Measurements from ENCODE around the gene DHX35.
"Not testable (repeated sequence)": the region's sequence is repeated elsewhere in the genome, so short reads cannot be mapped to it uniquely, and the experiment has no call there.

DHX35 gene

DNA sequence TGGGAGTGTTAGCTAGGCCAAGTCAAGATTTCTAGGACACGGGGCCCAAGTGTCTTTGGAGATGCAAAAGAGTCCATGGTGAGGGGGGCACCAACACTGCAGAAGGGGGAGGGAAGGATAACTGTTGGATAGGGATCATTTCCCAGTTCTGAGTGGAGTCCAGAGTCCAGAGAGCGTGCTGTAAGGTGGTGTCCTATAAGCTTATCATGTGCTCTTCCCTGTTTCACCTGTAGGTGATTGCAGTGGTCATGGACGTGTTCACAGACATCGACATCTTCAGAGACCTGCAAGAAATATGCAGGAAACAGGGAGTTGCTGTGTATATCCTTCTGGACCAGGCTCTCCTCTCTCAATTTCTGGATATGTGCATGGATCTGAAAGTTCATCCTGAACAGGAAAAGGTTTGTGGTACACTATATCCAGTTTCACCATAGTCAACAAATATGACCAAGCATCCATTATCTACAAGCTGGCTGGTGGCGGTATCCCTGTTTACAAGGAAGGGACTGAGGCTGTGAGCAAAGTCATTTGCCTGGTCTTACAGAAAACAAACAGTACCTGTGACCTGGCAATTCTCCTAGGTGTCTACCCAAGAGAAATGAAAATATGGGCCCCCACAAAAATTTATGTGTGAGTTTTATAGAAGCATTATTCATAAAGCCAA, 20.3 kb upstream of the DHX35 start:
- no peak for DNase-seq

- DNase-seq: no peak
These were observed 17.1 kb upstream of the DHX35 start for GRCh38 chr20:38945012-38945411.

- DNase-seq: no peak
These were observed 15.3 kb upstream of the DHX35 start for GRCh38 chr20:38946836-38947235.

DNA sequence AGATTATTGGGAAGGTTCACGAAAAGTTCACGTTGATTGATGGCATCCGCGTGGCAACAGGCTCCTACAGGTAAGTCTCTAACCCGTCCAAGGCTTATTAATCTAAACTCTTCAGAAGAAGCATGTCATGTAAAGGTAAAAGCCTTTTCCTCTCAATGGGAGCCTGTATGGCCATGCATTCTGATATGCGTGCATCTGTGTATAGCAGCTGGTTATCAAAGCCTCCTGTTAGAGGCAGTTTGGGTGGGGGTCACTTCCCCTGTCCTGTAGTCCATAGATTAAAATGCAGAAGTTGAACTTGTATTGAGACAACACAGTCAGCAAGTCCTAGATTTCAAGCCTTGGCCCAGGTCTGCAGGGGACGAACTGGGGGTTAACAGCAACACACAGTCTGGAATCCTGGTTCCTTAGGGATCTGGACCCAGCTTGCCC, 14.2 kb upstream of the DHX35 start:
- no peak for DNase-seq

- no peak for DNase-seq
These were observed 11.9 kb upstream of the DHX35 start for GRCh38 chr20:38950254-38950653.

DNA sequence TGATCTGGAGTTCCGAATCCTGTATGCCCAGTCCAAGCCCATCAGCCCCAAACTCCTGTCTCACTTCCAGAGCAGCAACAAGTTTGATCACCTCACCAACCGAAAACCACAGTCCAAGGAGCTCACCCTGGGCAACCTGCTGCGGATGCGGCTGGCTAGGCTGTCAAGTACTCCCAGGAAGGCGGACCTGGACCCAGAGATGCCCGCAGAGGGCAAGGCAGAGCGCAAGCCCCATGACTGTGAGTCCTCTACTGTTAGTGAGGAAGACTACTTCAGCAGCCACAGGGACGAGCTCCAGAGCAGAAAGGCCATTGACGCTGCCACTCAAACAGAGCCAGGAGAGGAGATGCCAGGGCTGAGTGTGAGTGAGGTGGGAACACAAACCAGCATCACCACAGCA, 10.5 kb upstream of the DHX35 start:
- no peak for DNase-seq

DNA sequence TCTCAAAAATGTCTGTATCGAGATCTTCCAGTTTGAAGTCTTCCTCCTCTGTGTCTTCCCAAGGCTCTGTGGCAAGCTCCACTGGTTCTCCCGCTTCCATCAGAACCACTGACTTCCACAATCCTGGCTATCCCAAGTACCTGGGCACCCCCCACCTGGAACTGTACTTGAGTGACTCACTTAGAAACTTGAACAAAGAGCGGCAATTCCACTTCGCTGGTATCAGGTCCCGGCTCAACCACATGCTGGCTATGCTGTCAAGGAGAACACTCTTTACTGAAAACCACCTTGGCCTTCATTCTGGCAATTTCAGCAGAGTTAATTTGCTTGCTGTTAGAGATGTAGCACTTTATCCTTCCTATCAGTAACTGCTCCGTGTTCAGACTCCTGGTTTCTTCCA, 10.0 kb upstream of the DHX35 start:
- no peak for DNase-seq

GRCh38 chr20:38953630-38954340, 8.4 kb upstream of the DHX35 start:
- no peak for DNase-seq

GRCh38 chr20:38957235-38957876, 4.8 kb upstream of the DHX35 start:
- no peak for DNase-seq

- no peak for DNase-seq
These were observed 4.1 kb upstream of the DHX35 start for GRCh38 chr20:38957915-38958485.

DNA sequence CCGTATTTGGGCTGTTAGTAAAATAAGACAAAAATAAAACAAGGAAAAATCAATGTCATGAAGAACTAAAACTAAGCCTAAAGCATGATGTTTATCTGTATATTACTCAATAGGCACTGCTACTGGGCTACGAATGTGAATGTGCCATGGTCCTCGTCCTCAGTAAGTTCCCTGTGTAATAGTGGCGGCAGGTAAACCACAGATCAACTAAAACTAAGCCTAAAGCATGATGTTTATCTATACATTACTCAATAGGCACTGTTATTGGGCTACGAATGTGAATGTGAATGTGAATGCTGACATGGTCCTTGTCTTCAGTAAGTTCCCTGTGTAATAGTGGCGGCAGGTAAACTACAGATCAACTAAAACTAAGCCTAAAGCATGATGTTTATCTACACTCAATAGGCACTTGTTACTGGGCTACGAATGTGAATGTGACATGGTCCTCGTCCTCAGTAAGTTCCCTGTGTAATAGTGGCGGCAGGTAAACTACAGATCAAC, 1.9 kb upstream of the DHX35 start:
- DNase-seq: not testable (repeated sequence)

DNA sequence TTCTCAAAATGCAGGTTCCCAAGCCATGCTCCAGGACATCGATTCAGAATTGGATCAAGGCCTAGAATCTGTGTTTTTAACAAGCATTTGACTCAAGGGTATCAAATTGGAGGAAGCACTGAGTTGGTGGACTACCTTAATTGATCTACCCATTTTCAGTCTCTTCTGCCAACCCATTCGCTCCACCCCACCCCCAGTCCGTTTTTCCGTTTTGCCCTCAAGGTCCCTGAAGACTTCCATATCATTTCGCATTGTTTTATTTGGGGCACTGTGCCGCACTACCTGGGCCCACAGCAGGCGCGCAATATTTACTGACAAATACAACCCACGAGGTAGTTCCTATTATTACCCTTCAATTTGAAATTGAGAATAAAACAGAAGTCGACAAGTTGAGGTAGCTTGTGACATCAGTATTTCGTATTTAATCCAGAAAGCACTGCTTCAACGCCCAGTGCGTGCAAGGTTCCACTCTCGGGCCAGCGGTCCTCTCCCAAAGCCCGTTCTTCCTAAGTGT, 557 bp upstream of the DHX35 start:
- DNase-seq: no peak

DNA sequence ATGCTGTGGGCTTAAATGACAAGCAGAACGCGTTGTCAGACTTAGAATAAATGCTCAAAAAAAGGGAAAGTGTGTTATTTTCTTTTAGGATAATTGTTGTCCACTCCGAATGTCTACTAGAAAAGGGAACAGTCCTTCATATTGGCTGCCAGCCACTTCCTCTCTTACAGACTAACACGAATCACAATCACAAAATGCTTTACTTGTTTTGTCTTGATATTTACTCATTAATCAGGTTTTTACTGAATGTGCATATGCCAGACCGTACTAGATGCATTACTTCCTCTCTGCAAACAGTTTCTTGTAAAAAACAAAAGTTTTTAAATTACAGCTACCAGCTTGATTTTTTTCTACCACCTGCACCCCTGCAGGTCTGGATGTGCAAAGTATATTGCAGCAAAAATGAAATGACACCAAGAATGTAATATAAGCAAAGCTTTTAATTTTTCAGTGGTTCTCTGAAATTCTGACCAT, 821 bp downstream of the DHX35 start:
- no peak for DNase-seq

DNA sequence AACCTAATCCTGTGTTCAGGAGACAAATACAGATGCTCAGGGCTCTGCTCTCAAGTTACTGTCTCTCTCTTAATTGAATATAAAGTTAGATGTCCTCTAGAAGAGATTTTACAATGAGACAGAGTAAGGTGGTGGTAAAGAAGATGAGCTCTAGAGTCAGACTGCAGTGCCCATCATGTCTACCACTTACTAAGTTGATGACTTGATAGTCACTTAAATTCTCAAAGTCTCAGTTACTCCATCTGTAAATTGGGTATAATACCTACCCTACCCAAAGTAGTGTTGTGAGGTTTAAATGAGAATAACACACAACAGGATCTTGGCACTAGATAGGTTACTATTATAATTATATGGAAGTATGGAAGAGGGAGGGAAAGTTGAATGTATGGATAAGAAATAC, 1.6 kb downstream of the DHX35 start:
- no peak for DNase-seq

GRCh38 chr20:38965264-38965663, 3.1 kb downstream of the DHX35 start:
- no peak for DNase-seq

- no peak for DNase-seq
These were observed 5.9 kb downstream of the DHX35 start for GRCh38 chr20:38968090-38968489.

GRCh38 chr20:38969708-38970107, 7.6 kb downstream of the DHX35 start:
- no peak for DNase-seq

DNA sequence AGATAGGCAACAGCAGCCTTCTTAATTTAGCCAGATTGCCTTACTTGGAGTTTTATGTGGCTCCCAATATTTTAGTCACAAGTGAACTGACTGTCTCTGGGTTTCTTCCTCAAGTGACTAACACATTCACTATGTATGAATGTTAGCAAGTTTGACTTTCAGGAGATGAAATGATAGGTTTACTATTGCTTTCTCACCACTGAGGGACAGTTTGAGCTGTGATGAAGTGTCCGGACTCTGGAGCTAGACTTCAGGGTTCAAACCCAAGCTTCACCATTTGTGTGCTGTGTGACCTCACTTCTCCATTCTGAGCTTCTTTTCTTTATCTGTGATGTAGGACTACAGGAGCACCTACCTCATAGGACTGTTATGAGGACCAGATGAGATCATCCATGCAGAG, 8.2 kb downstream of the DHX35 start:
- DNase-seq: no peak

DNA sequence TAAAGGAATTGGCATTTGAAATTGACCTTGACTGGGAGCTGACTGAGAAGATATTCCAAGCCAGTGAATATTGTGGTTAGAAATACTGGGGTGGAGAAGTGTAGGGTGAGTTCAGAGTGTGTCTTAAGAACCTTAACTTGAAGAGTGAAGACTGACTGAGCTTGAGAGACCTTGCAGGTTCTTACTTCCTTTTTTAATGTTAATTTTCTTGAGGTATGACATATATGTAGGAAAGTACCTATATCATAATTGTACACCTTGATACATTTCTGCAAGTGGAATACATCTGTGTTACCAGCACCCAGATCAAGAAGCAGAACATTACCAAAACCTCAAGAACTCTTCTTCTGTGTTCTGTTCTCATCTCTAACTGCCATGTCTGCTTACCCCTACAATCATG, 11.0 kb downstream of the DHX35 start:
- no peak for DNase-seq

DNA sequence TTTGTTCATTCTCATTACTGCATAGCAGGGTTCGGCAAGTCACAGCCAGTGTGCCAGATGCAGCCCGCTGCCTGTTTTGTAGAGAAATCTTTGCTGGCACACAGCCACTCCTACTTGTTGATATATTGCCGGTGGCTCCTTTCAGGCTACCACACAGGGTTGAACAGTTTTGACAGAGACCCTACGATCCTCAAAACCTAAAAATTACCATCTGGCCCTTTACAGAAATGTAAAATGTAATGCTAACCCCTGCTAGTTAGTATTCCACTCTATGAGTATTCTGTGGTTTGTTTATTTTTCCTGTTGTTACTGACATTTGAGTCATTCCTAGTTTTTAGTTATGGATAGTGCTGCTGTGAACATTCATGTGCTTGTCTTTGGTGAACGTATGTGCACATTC, 11.5 kb downstream of the DHX35 start:
- DNase-seq: no peak

DNA sequence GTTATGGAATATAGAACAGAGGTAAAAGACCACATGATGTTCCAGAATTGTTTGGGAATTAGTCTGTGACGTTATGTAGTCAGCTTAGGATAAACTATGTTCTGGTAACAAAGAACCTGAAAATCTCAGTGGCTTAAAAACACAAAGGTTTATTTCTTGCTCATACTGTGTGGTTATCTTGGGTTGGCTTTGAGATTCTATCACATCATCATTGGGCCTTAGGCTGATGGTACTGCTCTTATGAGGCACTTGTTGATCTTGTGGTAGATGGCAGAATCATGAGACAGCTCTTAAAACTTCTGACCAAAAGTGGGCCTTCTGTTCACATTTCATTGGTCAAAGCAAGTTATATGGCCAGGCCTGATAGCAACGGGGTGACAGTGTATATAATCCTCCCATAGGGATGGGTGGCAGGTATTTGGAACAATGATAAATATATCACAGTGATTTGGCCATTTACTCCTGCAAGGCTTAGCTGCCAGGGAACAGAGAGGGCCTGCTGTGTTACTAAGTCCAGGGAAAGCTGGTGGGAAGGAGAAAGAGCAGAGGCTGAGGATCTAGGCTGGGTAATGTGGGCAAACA, 13.5 kb downstream of the DHX35 start:
- DNase-seq: no peak

GRCh38 chr20:38979434-38979833, 17.3 kb downstream of the DHX35 start:
- no peak for DNase-seq

DNA sequence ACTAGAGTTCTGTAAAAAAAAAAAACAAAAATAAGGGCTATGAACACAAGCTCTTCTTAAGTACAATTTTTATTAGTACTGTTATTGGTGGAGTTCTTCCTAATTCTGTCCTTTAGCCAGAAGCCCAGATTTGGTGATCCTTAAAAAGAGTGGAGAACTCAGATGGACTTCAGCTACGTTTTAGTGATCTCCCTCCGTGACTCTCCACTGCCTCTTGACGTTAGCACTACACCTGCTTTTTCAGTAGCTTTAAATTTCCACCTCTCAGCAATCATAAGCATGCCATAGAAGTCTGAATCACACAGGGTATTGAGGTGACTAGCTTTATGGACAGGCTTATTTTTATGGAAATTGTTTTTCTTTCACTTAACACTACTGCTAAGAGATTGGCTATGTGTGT, 17.7 kb downstream of the DHX35 start:
- no peak for DNase-seq
